OCI-LY1 (cell line): Measurements from ENCODE around the gene ADGRG1.

Experiments used
- CTCF ChIP-seq: fragments of 200-600 bp; sonication (generic), shearing (Covaris generic); IDR thresholded peaks from 2 replicates; pipeline ENCODE4 v1.5.1; 2017; ENCODE audit warnings: mild to moderate bottlenecking, antibody characterized with exemption, low read length, moderate library complexity, mixed read lengths
- EZH2 ChIP-seq: fragments of 200-600 bp; sonication (generic), shearing (Covaris generic); IDR thresholded peaks from 2 replicates; pipeline ENCODE4 v1.8.0; 2017; ENCODE audit warnings: borderline replicate concordance, mixed run types, mild to moderate bottlenecking, antibody characterized with exemption, low read length, moderate library complexity, mixed read lengths

GRCh38 chr16:57677622-57678369 is 49.4 kb downstream of the ADGRG1 start:
- TF ChIP-seq CTCF (no peak), EZH2 (no peak)
